K562 (cell line): Measurements from ENCODE around the gene ZNF286A. TPM values are rescaled to one million over a fixed set of nuclear protein-coding genes. Genes with fewer than 3 reads are reported as not detected.

Experiments used
- BCOR ChIP-seq: fragments of 450-650 bp; IDR thresholded peaks from 2 replicates; pipeline ENCODE4 v1.6.1; 2016
- FOXA1 ChIP-seq: fragments of 450-650 bp; IDR thresholded peaks from 2 replicates; pipeline ENCODE4 v1.6.1; 2016; ENCODE audit warnings: mild to moderate bottlenecking, borderline replicate concordance
- FOXP1 ChIP-seq: sonication (generic); formaldehyde crosslinking; IDR thresholded peaks from 2 replicates; pipeline ENCODE4 v1.8.0; 2022; ENCODE audit warnings: mild to moderate bottlenecking, missing genetic modification reagents
- SIX5 ChIP-seq, 2 experiments: IDR thresholded peaks; 2 replicates each; pipeline ENCODE4 v1.6.1; 2011; ENCODE audit warnings: low read length in 2 of 2, borderline replicate concordance in 1 of 2, low read depth in 1 of 2, mild to moderate bottlenecking in 1 of 2, moderate library complexity in 1 of 2; ENCODE audit not compliant: insufficient read depth in 1 of 2
- SMARCA4 ChIP-seq: fragments of 450-650 bp; IDR thresholded peaks from 2 replicates; pipeline ENCODE4 v1.6.1; 2016
- polyA plus RNA-seq, 8 experiments: library from polyadenylated mRNA; depleted of rRNA in 4 of 8; stranded (reverse) in 5 of 8; unstranded in 3 of 8; fragments of >200 nt; fragmentation: Nextera tagmentation in 2 of 8; fragmentation: Illumina TruSeq in 1 of 8; extraction: Ambion mirVana in 2 of 8; extraction: Trizol in 1 of 8; gene quantifications; 2 replicates each; pipeline versions ENCODE4 v1.2.1 to v1.2.3, GENCODE V29; 2011 to 2014; ENCODE audit warnings: inconsistent platforms in 1 of 8, missing spikeins in 1 of 8
- total RNA-seq, 7 experiments: library from RNA; depleted of rRNA in 6 of 7; stranded (reverse); fragments of >200 nt in 6 of 7; fragmentation: Illumina TruSeq in 2 of 7; extraction: Trizol in 2 of 7; gene quantifications; 2 replicates each; pipeline versions ENCODE4 v1.2.1 to v1.2.3, GENCODE V29; 2011 to 2021; ENCODE audit warnings: low replicate concordance in 1 of 7
- TF ChIP-seq, protein P1 (sequence below): fragments of 450-650 bp; IDR thresholded peaks from 2 replicates; pipeline ENCODE4 v1.6.1; 2016; ENCODE audit warnings: low read depth
- TF ChIP-seq, protein P2 (sequence below): fragments of 450-650 bp; IDR thresholded peaks from 2 replicates; pipeline ENCODE4 v1.6.1; 2016
- TF ChIP-seq, protein P3 (sequence below): fragments of 200-600 bp; sonication (generic); IDR thresholded peaks from one replicate; pipeline ENCODE4 v1.6.1; 2012; ENCODE audit warnings: mild to moderate bottlenecking, low read depth, low read length, inconsistent platforms

ZNF286A gene
- total and polyA plus RNA-seq, 9 of the 15 experiments (the other 6 are each of a cell fraction or from before 2014, with no cell fraction given), result 9.0 to 23.1 (median 16.6) TPM

DNA sequence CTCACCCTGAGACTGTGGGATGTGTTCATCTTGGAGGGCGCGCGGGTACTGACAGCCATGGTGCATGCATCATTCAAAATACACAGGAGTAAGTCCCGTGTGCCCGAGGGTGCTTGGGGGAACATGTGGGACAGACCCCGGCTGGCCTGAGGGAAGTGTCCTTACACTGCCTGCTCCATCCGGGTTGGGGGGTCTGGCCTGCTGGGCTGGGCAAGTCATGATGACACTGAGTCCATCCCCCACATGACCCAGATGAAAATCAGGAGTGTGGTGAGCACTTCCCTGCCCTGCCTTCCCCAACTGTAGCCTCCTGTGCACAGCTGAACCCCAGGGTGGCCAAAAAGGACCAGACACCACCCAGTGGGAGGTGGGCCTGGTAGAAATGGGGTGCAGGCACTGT lies 43.4 kb downstream of the ZNF286A start (continued):
- TF ChIP-seq, protein P1, sequence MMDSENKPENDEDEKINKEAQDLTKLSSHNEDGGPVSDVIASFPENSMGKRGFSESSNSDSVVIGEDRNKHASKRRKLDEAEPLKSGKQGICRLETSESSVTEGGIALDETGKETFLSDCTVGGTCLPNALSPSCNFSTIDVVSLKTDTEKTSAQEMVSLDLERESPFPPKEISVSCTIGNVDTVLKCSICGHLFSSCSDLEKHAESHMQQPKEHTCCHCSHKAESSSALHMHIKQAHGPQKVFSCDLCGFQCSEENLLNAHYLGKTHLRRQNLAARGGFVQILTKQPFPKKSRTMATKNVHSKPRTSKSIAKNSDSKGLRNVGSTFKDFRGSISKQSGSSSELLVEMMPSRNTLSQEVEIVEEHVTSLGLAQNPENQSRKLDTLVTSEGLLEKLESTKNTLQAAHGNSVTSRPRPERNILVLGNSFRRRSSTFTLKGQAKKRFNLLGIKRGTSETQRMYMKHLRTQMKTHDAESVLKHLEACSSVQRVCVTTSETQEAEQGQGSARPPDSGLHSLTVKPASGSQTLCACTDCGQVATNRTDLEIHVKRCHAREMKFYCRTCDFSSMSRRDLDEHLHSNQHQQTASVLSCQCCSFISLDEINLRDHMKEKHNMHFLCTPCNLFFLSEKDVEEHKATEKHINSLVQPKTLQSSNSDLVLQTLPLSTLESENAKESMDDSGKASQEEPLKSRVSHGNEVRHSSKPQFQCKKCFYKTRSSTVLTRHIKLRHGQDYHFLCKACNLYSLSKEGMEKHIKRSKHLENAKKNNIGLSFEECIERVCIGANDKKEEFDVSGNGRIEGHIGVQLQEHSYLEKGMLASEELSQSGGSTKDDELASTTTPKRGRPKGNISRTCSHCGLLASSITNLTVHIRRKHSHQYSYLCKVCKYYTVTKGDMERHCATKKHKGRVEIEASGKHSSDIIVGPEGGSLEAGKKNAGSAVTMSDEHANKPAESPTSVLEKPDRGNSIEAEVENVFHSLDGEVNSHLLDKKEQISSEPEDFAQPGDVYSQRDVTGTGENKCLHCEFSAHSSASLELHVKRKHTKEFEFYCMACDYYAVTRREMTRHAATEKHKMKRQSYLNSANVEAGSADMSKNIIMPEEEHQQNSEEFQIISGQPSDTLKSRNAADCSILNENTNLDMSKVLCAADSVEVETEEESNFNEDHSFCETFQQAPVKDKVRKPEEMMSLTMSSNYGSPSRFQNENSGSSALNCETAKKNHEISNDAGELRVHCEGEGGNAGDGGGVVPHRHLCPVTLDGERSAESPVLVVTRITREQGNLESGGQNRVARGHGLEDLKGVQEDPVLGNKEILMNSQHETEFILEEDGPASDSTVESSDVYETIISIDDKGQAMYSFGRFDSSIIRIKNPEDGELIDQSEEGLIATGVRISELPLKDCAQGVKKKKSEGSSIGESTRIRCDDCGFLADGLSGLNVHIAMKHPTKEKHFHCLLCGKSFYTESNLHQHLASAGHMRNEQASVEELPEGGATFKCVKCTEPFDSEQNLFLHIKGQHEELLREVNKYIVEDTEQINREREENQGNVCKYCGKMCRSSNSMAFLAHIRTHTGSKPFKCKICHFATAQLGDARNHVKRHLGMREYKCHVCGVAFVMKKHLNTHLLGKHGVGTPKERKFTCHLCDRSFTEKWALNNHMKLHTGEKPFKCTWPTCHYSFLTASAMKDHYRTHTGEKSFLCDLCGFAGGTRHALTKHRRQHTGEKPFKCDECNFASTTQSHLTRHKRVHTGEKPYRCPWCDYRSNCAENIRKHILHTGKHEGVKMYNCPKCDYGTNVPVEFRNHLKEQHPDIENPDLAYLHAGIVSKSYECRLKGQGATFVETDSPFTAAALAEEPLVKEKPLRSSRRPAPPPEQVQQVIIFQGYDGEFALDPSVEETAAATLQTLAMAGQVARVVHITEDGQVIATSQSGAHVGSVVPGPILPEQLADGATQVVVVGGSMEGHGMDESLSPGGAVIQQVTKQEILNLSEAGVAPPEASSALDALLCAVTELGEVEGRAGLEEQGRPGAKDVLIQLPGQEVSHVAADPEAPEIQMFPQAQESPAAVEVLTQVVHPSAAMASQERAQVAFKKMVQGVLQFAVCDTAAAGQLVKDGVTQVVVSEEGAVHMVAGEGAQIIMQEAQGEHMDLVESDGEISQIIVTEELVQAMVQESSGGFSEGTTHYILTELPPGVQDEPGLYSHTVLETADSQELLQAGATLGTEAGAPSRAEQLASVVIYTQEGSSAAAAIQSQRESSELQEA, result no peak
- no peak for TF ChIP-seq SIX5 (IDR thresholded peaks at IDR 0.05; ENCODE audit: borderline replicate concordance in 1 of 2, insufficient read depth in 1 of 2, low read depth in 1 of 2, low read length in 2 of 2)
- TF ChIP-seq, protein P2, sequence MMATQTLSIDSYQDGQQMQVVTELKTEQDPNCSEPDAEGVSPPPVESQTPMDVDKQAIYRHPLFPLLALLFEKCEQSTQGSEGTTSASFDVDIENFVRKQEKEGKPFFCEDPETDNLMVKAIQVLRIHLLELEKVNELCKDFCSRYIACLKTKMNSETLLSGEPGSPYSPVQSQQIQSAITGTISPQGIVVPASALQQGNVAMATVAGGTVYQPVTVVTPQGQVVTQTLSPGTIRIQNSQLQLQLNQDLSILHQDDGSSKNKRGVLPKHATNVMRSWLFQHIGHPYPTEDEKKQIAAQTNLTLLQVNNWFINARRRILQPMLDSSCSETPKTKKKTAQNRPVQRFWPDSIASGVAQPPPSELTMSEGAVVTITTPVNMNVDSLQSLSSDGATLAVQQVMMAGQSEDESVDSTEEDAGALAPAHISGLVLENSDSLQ, result no peak
- TF ChIP-seq SMARCA4, result no peak
- no peak for TF ChIP-seq FOXP1 (CRISPR knock-in tag)
- TF ChIP-seq FOXA1, result no peak
- TF ChIP-seq BCOR, result no peak
- TF ChIP-seq, protein P3, sequence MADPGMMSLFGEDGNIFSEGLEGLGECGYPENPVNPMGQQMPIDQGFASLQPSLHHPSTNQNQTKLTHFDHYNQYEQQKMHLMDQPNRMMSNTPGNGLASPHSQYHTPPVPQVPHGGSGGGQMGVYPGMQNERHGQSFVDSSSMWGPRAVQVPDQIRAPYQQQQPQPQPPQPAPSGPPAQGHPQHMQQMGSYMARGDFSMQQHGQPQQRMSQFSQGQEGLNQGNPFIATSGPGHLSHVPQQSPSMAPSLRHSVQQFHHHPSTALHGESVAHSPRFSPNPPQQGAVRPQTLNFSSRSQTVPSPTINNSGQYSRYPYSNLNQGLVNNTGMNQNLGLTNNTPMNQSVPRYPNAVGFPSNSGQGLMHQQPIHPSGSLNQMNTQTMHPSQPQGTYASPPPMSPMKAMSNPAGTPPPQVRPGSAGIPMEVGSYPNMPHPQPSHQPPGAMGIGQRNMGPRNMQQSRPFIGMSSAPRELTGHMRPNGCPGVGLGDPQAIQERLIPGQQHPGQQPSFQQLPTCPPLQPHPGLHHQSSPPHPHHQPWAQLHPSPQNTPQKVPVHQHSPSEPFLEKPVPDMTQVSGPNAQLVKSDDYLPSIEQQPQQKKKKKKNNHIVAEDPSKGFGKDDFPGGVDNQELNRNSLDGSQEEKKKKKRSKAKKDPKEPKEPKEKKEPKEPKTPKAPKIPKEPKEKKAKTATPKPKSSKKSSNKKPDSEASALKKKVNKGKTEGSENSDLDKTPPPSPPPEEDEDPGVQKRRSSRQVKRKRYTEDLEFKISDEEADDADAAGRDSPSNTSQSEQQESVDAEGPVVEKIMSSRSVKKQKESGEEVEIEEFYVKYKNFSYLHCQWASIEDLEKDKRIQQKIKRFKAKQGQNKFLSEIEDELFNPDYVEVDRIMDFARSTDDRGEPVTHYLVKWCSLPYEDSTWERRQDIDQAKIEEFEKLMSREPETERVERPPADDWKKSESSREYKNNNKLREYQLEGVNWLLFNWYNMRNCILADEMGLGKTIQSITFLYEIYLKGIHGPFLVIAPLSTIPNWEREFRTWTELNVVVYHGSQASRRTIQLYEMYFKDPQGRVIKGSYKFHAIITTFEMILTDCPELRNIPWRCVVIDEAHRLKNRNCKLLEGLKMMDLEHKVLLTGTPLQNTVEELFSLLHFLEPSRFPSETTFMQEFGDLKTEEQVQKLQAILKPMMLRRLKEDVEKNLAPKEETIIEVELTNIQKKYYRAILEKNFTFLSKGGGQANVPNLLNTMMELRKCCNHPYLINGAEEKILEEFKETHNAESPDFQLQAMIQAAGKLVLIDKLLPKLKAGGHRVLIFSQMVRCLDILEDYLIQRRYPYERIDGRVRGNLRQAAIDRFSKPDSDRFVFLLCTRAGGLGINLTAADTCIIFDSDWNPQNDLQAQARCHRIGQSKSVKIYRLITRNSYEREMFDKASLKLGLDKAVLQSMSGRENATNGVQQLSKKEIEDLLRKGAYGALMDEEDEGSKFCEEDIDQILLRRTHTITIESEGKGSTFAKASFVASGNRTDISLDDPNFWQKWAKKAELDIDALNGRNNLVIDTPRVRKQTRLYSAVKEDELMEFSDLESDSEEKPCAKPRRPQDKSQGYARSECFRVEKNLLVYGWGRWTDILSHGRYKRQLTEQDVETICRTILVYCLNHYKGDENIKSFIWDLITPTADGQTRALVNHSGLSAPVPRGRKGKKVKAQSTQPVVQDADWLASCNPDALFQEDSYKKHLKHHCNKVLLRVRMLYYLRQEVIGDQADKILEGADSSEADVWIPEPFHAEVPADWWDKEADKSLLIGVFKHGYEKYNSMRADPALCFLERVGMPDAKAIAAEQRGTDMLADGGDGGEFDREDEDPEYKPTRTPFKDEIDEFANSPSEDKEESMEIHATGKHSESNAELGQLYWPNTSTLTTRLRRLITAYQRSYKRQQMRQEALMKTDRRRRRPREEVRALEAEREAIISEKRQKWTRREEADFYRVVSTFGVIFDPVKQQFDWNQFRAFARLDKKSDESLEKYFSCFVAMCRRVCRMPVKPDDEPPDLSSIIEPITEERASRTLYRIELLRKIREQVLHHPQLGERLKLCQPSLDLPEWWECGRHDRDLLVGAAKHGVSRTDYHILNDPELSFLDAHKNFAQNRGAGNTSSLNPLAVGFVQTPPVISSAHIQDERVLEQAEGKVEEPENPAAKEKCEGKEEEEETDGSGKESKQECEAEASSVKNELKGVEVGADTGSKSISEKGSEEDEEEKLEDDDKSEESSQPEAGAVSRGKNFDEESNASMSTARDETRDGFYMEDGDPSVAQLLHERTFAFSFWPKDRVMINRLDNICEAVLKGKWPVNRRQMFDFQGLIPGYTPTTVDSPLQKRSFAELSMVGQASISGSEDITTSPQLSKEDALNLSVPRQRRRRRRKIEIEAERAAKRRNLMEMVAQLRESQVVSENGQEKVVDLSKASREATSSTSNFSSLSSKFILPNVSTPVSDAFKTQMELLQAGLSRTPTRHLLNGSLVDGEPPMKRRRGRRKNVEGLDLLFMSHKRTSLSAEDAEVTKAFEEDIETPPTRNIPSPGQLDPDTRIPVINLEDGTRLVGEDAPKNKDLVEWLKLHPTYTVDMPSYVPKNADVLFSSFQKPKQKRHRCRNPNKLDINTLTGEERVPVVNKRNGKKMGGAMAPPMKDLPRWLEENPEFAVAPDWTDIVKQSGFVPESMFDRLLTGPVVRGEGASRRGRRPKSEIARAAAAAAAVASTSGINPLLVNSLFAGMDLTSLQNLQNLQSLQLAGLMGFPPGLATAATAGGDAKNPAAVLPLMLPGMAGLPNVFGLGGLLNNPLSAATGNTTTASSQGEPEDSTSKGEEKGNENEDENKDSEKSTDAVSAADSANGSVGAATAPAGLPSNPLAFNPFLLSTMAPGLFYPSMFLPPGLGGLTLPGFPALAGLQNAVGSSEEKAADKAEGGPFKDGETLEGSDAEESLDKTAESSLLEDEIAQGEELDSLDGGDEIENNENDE, result no peak
